ENCODE measurements around the gene SUSD4.

The SUSD4 gene

DNA sequence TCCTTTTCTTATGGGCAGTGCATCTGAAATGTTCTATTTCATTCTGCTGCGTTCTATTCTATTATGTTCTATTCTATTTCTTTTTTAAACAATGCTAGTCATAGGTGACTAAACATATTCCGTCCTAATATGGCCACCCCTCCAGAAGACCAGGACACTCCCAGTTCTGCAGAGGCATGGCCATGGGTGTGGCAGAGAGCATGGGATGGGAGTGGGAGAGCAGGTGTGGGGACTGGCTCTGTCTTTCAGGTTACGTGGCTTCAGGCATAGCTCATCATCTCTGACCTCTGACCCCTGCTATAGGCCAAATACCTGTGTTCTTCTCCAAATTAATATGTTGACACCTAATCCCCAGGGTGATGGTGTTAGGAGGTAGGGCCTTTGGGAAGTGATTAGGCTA is 187.5 kb downstream of the SUSD4 start:
- DNase-seq: no peak

DNA sequence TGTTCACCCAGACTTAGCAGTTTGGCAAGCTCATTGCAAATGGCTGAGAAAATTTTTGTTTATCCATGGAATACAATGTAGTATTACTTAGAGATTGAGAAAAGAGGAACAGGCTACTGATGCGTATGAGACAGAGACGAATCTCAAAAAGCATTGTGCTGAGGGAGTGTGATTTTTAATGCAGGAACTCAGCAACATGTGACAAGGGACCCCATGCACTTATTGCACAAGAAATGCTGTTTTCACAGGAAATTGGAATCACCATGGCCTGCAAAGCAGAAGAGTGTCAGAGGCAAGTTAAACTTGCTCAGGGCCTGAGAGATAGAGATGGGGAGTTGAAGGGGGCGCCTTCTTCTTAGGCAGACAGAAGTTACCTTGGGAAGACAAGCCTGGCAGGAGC is 188.3 kb downstream of the SUSD4 start:
- no peak for DNase-seq

DNA sequence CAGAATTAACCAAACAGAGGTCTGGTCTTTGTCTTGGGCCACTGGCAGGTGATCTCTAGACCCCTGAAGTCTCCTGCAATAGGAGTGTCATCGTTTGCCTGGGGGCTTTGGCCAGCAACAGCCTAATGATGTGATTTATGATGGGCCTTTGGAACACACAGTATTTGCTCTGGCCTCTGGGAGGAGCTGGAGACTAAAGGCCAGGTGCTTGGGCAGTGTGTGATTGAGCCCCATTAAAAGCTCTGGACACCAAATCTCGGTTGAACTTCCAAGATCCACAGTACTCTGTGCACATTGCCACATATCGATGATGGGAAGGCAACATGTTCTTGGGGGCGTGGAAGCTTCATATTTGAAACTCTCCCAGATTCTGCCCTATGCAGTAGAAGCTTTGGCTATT is 188.9 kb downstream of the SUSD4 start:
- DNase-seq: no peak

All from T-helper 2 cell (primary cell).